ENCODE measurements around the gene DZIP3.

DNA sequence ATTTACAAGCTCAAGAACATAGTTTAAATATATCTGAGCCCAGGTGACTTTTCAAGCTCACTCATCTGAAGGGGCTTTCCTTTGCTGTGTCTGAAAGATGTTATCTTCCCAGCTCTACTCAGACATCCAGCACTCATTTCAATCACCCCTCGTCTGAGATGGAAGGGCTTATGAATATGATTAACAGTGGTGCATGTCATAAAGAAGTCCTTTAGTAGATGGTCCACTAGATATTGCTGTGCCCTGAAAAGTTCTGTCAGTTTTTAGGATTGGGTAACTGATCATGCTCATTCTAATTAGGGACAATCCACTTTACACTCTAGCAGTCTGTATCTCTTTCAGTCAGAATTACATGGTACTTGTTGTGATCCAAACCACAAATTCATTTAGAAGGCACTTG lies 139.4 kb downstream of the DZIP3 start:
- TF ChIP-seq, protein P1, sequence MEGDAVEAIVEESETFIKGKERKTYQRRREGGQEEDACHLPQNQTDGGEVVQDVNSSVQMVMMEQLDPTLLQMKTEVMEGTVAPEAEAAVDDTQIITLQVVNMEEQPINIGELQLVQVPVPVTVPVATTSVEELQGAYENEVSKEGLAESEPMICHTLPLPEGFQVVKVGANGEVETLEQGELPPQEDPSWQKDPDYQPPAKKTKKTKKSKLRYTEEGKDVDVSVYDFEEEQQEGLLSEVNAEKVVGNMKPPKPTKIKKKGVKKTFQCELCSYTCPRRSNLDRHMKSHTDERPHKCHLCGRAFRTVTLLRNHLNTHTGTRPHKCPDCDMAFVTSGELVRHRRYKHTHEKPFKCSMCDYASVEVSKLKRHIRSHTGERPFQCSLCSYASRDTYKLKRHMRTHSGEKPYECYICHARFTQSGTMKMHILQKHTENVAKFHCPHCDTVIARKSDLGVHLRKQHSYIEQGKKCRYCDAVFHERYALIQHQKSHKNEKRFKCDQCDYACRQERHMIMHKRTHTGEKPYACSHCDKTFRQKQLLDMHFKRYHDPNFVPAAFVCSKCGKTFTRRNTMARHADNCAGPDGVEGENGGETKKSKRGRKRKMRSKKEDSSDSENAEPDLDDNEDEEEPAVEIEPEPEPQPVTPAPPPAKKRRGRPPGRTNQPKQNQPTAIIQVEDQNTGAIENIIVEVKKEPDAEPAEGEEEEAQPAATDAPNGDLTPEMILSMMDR (conservative IDR thresholded peaks at IDR 0.05; ENCODE audit: low read depth in 2 of 2): no peak
- TF ChIP-seq, protein P2, sequence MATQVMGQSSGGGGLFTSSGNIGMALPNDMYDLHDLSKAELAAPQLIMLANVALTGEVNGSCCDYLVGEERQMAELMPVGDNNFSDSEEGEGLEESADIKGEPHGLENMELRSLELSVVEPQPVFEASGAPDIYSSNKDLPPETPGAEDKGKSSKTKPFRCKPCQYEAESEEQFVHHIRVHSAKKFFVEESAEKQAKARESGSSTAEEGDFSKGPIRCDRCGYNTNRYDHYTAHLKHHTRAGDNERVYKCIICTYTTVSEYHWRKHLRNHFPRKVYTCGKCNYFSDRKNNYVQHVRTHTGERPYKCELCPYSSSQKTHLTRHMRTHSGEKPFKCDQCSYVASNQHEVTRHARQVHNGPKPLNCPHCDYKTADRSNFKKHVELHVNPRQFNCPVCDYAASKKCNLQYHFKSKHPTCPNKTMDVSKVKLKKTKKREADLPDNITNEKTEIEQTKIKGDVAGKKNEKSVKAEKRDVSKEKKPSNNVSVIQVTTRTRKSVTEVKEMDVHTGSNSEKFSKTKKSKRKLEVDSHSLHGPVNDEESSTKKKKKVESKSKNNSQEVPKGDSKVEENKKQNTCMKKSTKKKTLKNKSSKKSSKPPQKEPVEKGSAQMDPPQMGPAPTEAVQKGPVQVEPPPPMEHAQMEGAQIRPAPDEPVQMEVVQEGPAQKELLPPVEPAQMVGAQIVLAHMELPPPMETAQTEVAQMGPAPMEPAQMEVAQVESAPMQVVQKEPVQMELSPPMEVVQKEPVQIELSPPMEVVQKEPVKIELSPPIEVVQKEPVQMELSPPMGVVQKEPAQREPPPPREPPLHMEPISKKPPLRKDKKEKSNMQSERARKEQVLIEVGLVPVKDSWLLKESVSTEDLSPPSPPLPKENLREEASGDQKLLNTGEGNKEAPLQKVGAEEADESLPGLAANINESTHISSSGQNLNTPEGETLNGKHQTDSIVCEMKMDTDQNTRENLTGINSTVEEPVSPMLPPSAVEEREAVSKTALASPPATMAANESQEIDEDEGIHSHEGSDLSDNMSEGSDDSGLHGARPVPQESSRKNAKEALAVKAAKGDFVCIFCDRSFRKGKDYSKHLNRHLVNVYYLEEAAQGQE (IDR thresholded peaks at IDR 0.05; ENCODE audit: unreplicated experiment): no peak
- no peak for TF ChIP-seq EZH2 (IDR thresholded peaks at IDR 0.05; ENCODE audit: low read depth, unreplicated experiment)
- TF ChIP-seq EZH2phosphoT487 (IDR thresholded peaks at IDR 0.05; ENCODE audit: unreplicated experiment): no peak
- no peak for TF ChIP-seq STAT1 (IDR thresholded peaks at IDR 0.05; ENCODE audit: unreplicated experiment)
- no peak for TF ChIP-seq POLR2AphosphoS5 (IDR thresholded peaks at IDR 0.05; ENCODE audit: low read depth)
- no peak for TF ChIP-seq CREB1 (CRISPR knock-in tag; IDR thresholded peaks at IDR 0.05; ENCODE audit: low read depth)
- TF ChIP-seq JUNB (IDR thresholded peaks at IDR 0.05; ENCODE audit: unreplicated experiment): no peak
- no peak for TF ChIP-seq ZNF331 (CRISPR knock-in tag; IDR thresholded peaks at IDR 0.05; ENCODE audit: low read depth)
- TF ChIP-seq, protein P3, sequence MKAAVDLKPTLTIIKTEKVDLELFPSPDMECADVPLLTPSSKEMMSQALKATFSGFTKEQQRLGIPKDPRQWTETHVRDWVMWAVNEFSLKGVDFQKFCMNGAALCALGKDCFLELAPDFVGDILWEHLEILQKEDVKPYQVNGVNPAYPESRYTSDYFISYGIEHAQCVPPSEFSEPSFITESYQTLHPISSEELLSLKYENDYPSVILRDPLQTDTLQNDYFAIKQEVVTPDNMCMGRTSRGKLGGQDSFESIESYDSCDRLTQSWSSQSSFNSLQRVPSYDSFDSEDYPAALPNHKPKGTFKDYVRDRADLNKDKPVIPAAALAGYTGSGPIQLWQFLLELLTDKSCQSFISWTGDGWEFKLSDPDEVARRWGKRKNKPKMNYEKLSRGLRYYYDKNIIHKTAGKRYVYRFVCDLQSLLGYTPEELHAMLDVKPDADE (IDR thresholded peaks at IDR 0.05): no peak
- TF ChIP-seq ZNF114 (CRISPR knock-in tag; IDR thresholded peaks at IDR 0.05): no peak
- TF ChIP-seq NANOG (IDR thresholded peaks at IDR 0.05; ENCODE audit: borderline replicate concordance): no peak
